GDM1 (cell line): ENCODE results near the gene ANO10.
A peak's percentile ranks its signal among the peaks of the same experiment; 100 is the strongest.
"Not testable (repeated sequence)": the region's sequence is repeated elsewhere in the genome, so short reads cannot be mapped to it uniquely, and the experiment has no call there.

Experiments
- DNase-seq: peaks from one replicate; lab custom pipeline; 2025; lab: John Stamatoyannopoulos, UW

Gene ANO10, protein sequence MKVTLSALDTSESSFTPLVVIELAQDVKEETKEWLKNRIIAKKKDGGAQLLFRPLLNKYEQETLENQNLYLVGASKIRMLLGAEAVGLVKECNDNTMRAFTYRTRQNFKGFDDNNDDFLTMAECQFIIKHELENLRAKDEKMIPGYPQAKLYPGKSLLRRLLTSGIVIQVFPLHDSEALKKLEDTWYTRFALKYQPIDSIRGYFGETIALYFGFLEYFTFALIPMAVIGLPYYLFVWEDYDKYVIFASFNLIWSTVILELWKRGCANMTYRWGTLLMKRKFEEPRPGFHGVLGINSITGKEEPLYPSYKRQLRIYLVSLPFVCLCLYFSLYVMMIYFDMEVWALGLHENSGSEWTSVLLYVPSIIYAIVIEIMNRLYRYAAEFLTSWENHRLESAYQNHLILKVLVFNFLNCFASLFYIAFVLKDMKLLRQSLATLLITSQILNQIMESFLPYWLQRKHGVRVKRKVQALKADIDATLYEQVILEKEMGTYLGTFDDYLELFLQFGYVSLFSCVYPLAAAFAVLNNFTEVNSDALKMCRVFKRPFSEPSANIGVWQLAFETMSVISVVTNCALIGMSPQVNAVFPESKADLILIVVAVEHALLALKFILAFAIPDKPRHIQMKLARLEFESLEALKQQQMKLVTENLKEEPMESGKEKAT

GRCh38 chr3:43621656-43622432, at the start of gene ANO10:
Gene ANO10, minus strand, starts transcription at chr3:43622011. Its CDS starts 16,159 bp downstream, at chr3:43605852.
- peak; percentile 98 for DNase-seq

GRCh38 chr3:43670635-43671522, 49.1 kb upstream of the ANO10 start:
- no peak for DNase-seq

GRCh38 chr3:43665011-43665410, 43.2 kb upstream of the ANO10 start:
- not testable (repeated sequence) for DNase-seq

- not testable (repeated sequence) for DNase-seq
These were observed 39.6 kb upstream of the ANO10 start for GRCh38 chr3:43661376-43661775.

DNA sequence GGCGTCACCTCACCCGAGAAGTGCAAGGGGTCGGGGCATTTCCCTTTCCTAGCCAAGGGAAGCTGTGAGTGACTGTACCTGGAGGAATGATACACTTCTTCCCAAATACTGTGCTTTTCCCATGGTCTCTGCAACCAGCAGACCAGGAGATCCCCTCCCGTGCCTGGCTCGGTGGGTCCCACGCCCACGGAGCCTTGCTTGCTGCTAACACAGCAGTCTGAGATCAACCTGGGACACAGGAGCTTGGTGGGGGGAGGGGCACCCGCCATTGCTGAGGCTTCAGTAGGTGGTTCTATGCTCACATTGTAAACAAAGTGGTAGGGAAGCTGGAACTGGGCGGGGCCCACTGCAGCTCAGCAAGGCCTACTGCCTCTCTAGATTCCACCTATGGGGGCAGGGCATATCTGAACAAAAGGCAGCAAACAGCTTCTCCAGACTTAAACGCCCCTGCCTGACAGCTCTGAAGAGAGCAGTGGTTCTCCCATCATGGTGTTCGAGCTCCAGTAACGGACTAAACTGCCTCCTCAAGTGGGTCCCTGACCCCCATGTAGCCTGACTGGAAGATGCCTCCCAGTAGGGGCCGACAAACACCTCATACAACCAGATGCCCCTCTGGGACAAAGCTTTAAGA, 37.6 kb upstream of the ANO10 start:
- no peak for DNase-seq

DNA sequence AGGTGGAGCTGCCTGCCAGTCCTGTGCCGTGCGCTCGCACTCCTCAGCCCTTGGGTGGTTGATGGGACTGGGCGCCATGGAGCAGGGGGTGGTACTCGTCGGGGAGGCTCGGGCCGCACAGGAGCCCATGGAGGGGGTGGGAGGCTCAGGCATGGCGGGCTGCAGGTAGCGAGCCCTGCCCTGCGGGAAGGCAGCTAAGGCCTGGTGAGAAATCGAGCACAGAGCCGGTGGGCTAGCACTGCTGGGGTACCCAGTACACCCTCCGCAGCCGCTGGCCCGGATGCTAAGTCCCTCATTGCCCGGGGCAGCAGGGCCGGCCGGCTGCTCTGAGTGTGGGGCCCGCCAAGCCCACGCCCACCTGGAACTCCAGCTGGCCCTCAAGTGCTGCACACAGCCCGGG, 34.6 kb upstream of the ANO10 start:
- not testable (repeated sequence) for DNase-seq

DNA sequence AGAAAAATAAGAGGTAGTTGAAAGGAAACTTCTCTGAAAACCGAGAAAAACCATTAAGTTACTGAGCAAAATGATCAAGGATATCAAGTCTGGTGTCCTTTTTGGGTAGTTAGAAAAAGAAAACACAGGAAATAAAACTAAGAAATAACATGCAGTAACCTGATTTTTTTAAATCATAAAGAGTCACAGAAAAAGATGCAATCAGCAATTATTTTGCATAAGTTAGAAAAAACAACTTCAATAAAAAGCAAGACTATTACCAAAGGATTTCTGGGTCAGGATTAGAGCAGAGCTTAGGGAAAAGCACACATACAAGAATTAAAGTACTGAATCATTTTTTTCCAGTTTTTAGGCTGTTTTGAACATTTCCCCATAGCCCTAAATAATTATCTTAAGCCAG, 28.5 kb upstream of the ANO10 start:
- DNase-seq: no peak

GRCh38 chr3:43649365-43649968, 27.7 kb upstream of the ANO10 start:
- DNase-seq: no peak

DNA sequence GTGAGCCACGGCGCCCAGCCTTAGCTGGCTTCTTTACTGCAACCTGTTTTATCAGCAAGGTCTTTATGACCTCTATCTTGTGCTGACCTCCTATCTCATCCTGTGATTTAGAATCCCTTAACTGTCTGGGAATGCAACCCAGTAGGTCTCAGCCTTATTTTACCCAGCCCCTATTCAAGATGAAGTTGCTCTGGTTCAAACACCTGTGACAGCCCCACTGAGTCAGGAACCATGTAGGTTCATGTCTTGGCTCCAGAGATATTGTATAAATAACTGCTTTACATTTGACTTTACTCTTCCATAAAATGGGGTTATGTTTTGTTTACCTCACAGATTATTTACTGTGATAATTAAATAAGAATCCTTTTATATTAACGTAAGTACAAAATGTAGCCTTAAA, 27.1 kb upstream of the ANO10 start:
- DNase-seq: no peak

GRCh38 chr3:43647331-43648166, 25.7 kb upstream of the ANO10 start:
- DNase-seq: no peak

- no peak for DNase-seq
These were observed 22.6 kb upstream of the ANO10 start for GRCh38 chr3:43644443-43644842.

DNA sequence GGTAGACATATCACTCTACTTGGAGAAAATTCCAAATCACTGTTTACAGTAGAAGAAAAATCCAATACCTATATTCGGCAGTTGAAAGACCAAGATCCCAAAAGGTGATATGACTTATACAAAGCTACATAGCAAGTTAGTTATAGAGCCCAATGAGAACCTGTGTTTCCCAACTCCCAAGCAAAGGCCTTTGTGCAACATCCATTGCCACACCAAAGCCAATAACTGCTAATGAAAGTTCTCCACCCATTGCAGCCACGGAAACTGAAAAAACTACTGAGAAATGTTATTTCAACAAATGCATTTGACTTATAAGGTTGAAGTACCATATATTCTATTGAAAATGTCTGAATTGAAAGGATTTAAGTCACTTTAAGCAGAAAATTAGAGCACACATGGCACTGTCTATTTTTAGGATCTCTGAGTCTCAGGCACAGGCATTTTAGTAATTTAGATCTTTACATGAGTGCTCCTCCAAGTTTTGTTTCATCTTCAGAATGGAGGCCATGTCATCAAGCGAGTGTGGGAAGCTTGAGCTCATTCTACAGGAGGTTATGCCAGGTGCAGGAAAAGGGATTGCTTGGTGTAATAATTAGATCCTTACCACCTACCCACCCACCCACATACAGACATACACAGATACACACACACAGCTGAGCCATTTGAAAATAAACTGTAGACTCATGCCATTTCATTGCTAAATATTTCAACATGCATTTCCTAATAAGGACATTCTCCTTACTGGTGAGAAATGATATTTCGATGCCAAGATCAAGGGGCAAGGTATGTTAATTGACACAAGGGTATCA, 19.7 kb upstream of the ANO10 start:
- DNase-seq: no peak

DNA sequence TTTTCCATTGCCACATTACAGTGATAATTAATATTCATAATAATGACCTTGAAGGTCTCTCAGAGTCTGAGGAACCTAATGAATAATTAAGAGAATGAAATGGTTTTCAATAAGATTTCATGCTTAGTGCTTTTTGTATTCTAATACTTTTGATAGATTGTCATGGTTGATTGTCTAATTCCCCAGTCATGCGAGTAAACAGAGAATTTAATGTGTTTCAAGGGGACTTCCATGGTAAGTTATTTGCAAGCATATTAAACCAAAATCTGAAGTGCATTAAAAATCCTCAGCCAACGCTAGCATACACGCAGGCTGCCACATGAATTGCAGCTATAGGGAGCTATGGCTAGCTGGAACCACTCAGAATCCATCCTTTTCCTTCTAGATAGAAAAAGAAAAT, 18.9 kb upstream of the ANO10 start:
- no peak for DNase-seq

DNA sequence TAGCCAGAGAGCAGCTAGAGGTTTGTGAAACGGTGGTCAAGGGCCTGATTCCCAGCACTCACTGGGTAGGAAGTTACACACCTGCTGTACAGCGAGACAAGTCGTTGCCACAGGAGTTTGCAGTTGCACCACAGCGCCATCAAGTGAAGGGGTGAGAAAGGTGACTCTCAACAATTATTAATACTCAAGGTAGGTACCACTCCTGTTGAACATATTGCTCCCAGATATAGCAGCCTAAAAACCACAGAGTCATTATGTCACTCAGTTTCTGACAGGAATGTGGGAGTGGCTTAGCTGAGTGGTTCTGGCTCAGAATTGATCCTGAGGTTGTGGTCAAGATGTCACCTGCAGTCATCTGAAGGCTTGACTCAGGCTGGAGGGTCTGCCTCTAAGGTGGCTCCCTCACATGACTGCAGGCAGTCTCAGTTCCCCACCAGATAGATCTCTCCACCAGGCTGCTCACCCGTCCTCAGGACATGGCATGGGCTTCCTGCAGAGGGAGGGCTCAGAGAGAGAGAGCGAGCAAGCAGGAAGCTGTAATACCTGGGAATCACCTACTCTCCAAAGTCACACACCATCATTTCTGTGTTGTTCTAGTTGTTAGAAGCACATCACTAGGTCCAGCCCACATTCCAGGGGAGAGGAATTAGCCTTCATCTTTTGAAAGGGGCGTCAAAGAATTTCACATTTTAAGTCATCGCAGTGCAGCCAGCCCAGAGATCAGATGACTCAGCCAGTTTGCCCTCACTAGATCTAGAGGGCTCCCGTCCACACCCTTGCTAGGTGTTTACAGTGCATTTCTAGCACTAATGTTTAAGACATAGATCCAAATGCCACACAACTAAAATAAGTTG, 17.0 kb upstream of the ANO10 start:
- no peak for DNase-seq

- DNase-seq: no peak
These were observed 15.9 kb upstream of the ANO10 start for GRCh38 chr3:43637702-43638101.

DNA sequence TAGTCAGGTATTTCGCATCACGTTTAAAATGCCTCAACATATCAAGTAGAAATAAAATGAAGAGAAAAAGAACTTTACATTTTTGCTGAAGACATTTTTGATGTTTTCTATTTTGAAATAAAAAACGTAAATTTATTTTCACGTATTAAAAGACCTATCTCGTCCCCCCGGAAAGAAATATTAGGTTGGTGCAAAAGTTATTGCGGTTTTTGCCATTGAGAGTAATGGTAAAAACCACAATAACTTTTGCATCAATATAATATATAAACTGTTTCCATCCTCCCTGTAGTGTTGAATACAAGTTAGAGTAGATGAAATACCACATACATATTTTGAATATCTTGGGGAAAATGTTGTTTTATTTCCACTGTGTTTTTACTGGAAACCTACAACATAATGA, 11.2 kb upstream of the ANO10 start:
- DNase-seq: no peak

- no peak for DNase-seq
These were observed 10.5 kb upstream of the ANO10 start for GRCh38 chr3:43632269-43632733.

GRCh38 chr3:43629741-43630140, 7.9 kb upstream of the ANO10 start:
- DNase-seq: no peak
